Measurements from ENCODE around the gene TWF2. TPM values are rescaled to one million over a fixed set of nuclear protein-coding genes. Genes with fewer than 3 reads are reported as not detected.

Gene TWF2
- total RNA-seq, 5 donors from 2014 or later (not counting 1 experiment from before 2014, with no cell fraction given) = 49.8 to 99.9 (median 88.3) TPM

- peaks cover 80 to 87% (median 83%) of the 10 kb centered on the region in 3 donors for H3K4me1 Mint-ChIP-seq
- 96% methylated on average over 5 of the region's 5 CpGs for WGBS (ENCODE audit: insufficient coverage)
- no peak for DNase-seq
- Histone ChIP-seq H3K4me1 (ENCODE audit: control insufficient read depth in 1 of 2, extremely low read depth in 1 of 2, insufficient read depth in 2 of 2, low read length in 2 of 2) (peaks cover 48 to 90% of the 10 kb centered on the region in 2 experiments), H3K27me3 (replicated peaks in 1 of 2; ENCODE audit: control insufficient read depth in 2 of 2, extremely low read depth in 1 of 2, insufficient read depth in 2 of 2, low read length in 1 of 2) (no peaks in the 10 kb centered on the region), H3K36me3 (ENCODE audit: control insufficient read depth in 2 of 2, extremely low read depth in 1 of 2, insufficient read depth in 1 of 2, low read length in 1 of 2) (peaks cover 4 to 49% of the 10 kb centered on the region in 2 donors), H3K9me3 (no peaks in the 10 kb centered on the region), H3K27ac (ENCODE audit: low read length) (no peak overlapping the region), H3K4me3 (ENCODE audit: control insufficient read depth in 1 of 2, extremely low read depth in 1 of 2, low read length in 1 of 2) (no peak overlapping the region)
- H3K27ac Mint-ChIP-seq = peak overlapping the region; percentile 44 to 86
- H3K4me3 Mint-ChIP-seq = peak overlapping the region in 2 of 3 donors; percentile 31 to 97
- no peaks in the 10 kb centered on the region for H3K9me3 Mint-ChIP-seq
- ATAC-seq (replicated peaks in 1 of 4) = no peak
- CTCF ChIA-PET = interaction anchor here (0.6 to 3.0 kb wide), 2 partner anchors 101 to 103 kb away, joined by 3 to 10 read pairs; no protein-coding TSS in a partner anchor
- no peaks in the 10 kb centered on the region for H3K27me3 Mint-ChIP-seq
- H3K36me3 Mint-ChIP-seq = peaks cover 15% of the 10 kb centered on the region
- POLR2A ChIA-PET = no interaction called here
Observed at GRCh38 chr3:52236424-52236886, 2.5 kb downstream of the TWF2 start.

GRCh38 chr3:52234516-52235447 is 4.2 kb downstream of the TWF2 start:
- peaks cover 33 to 82% of the 10 kb centered on the region in 2 experiments for H3K4me1 ChIP-seq (ENCODE audit: control insufficient read depth in 1 of 2, extremely low read depth in 1 of 2, insufficient read depth in 2 of 2, low read length in 2 of 2)
- no peaks in the 10 kb centered on the region for H3K27me3 ChIP-seq (replicated peaks in 1 of 2; ENCODE audit: control insufficient read depth in 2 of 2, extremely low read depth in 1 of 2, insufficient read depth in 2 of 2, low read length in 1 of 2)
- 95% methylated on average over 15 of the region's 15 CpGs for WGBS (ENCODE audit: insufficient coverage)
- peaks cover 8 to 65% of the 10 kb centered on the region in 2 donors for H3K36me3 ChIP-seq (ENCODE audit: control insufficient read depth in 2 of 2, extremely low read depth in 1 of 2, insufficient read depth in 1 of 2, low read length in 1 of 2)
- ATAC-seq (replicated peaks in 1 of 4) = no peak
- ChIA-PET POLR2A (interaction anchor here in 1 of 2 donors (0.5 kb wide), 1 partner anchor 18 kb away, joined by 3 read pairs; no protein-coding TSS in a partner anchor), CTCF (interaction anchor here (0.6 to 3.0 kb wide), 4 partner anchors 14 to 104 kb away, joined by 3 to 10 read pairs (median 5); no protein-coding TSS in a partner anchor)
- no peak for DNase-seq
- Mint-ChIP-seq H3K36me3 (peaks cover 26% of the 10 kb centered on the region), H3K4me3 (peak overlapping the region in 1 of 3 donors; percentile 55), H3K4me1 (peaks cover 66 to 80% (median 74%) of the 10 kb centered on the region in 3 donors), H3K27me3 (no peaks in the 10 kb centered on the region), H3K9me3 (no peaks in the 10 kb centered on the region), H3K27ac (peak overlapping the region; percentile 44 to 57)
- H3K9me3 ChIP-seq = no peaks in the 10 kb centered on the region
- no peak overlapping the region for H3K4me3 ChIP-seq (ENCODE audit: control insufficient read depth in 1 of 2, extremely low read depth in 1 of 2, low read length in 1 of 2)
- no peak overlapping the region for H3K27ac ChIP-seq (ENCODE audit: low read length)

GRCh38 chr3:52233968-52234367 is 5.0 kb downstream of the TWF2 start:
- peaks cover 14 to 74% of the 10 kb centered on the region in 2 donors for H3K36me3 ChIP-seq (ENCODE audit: control insufficient read depth in 2 of 2, extremely low read depth in 1 of 2, insufficient read depth in 1 of 2, low read length in 1 of 2)
- no peak overlapping the region for H3K27ac ChIP-seq (ENCODE audit: low read length)
- ChIA-PET POLR2A (no interaction called here), CTCF (interaction anchor here (0.6 to 3.0 kb wide), 3 partner anchors 13 to 105 kb away, joined by 3 to 10 read pairs (median 6); no protein-coding TSS in a partner anchor)
- 100% methylated on average over 2 of the region's 3 CpGs for WGBS (ENCODE audit: insufficient coverage)
- no peak overlapping the region for H3K4me3 ChIP-seq (ENCODE audit: control insufficient read depth in 1 of 2, extremely low read depth in 1 of 2, low read length in 1 of 2)
- no peaks in the 10 kb centered on the region for H3K27me3 ChIP-seq (replicated peaks in 1 of 2; ENCODE audit: control insufficient read depth in 2 of 2, extremely low read depth in 1 of 2, insufficient read depth in 2 of 2, low read length in 1 of 2)
- no peaks in the 10 kb centered on the region for H3K9me3 ChIP-seq
- Mint-ChIP-seq H3K9me3 (no peaks in the 10 kb centered on the region), H3K36me3 (peaks cover 26% of the 10 kb centered on the region), H3K27ac (peak overlapping the region in 1 of 2 donors; percentile 44), H3K4me3 (peak overlapping the region in 1 of 3 donors; percentile 55), H3K4me1 (peaks cover 59 to 74% (median 71%) of the 10 kb centered on the region in 3 donors), H3K27me3 (no peaks in the 10 kb centered on the region)
- DNase-seq (no peak), ATAC-seq (replicated peaks in 1 of 4) (no peak)
- H3K4me1 ChIP-seq (ENCODE audit: control insufficient read depth in 1 of 2, extremely low read depth in 1 of 2, insufficient read depth in 2 of 2, low read length in 2 of 2) = peaks cover 31 to 78% of the 10 kb centered on the region in 2 experiments

GRCh38 chr3:52233108-52233591 is 5.8 kb downstream of the TWF2 start:
- DNase-seq (no peak), ATAC-seq (replicated peaks in 1 of 4) (no peak)
- ChIA-PET CTCF (interaction anchor here in 1 of 2 donors (3.4 kb wide), 1 partner anchor 105 kb away, joined by 36 read pairs; no protein-coding TSS in a partner anchor), POLR2A (interaction anchor here in 1 of 2 donors (1.1 kb wide), 1 partner anchor 106 kb away, joined by 3 read pairs; no protein-coding TSS in a partner anchor)
- Mint-ChIP-seq H3K4me3 (peak overlapping the region in 1 of 3 donors; percentile 55), H3K27ac (peak overlapping the region in 1 of 2 donors; percentile 48), H3K27me3 (no peaks in the 10 kb centered on the region), H3K36me3 (peaks cover 26% of the 10 kb centered on the region), H3K9me3 (no peaks in the 10 kb centered on the region), H3K4me1 (peaks cover 55 to 69% (median 67%) of the 10 kb centered on the region in 3 donors)
- Histone ChIP-seq H3K4me3 (ENCODE audit: control insufficient read depth in 1 of 2, extremely low read depth in 1 of 2, low read length in 1 of 2) (no peak overlapping the region), H3K27me3 (replicated peaks in 1 of 2; ENCODE audit: control insufficient read depth in 2 of 2, extremely low read depth in 1 of 2, insufficient read depth in 2 of 2, low read length in 1 of 2) (no peaks in the 10 kb centered on the region), H3K9me3 (no peaks in the 10 kb centered on the region), H3K27ac (ENCODE audit: low read length) (peak overlapping the region; percentile 34), H3K4me1 (ENCODE audit: control insufficient read depth in 1 of 2, extremely low read depth in 1 of 2, insufficient read depth in 2 of 2, low read length in 2 of 2) (peaks cover 26 to 74% of the 10 kb centered on the region in 2 experiments), H3K36me3 (ENCODE audit: control insufficient read depth in 2 of 2, extremely low read depth in 1 of 2, insufficient read depth in 1 of 2, low read length in 1 of 2) (peaks cover 14 to 82% of the 10 kb centered on the region in 2 donors)
- WGBS (ENCODE audit: insufficient coverage) = 96% methylated on average over 5 of the region's 5 CpGs

GRCh38 chr3:52232279-52233107 is 6.5 kb downstream of the TWF2 start:
- peaks cover 53 to 65% (median 61%) of the 10 kb centered on the region in 3 donors for H3K4me1 Mint-ChIP-seq
- ATAC-seq (replicated peaks in 1 of 4) (peak in 1 of 4 experiments; percentile 28), DNase-seq (peak in 9 of 35 experiments; percentile 30 to 58 (median 42))
- H3K36me3 Mint-ChIP-seq = peaks cover 26% of the 10 kb centered on the region
- WGBS (ENCODE audit: insufficient coverage) = 77% methylated on average over 20 of the region's 28 CpGs
- peak overlapping the region; percentile 34 for H3K27ac ChIP-seq (ENCODE audit: low read length)
- H3K27me3 Mint-ChIP-seq = no peaks in the 10 kb centered on the region
- H3K9me3 Mint-ChIP-seq = no peaks in the 10 kb centered on the region
- no peaks in the 10 kb centered on the region for H3K27me3 ChIP-seq (replicated peaks in 1 of 2; ENCODE audit: control insufficient read depth in 2 of 2, extremely low read depth in 1 of 2, insufficient read depth in 2 of 2, low read length in 1 of 2)
- POLR2A ChIA-PET = interaction anchor here in 1 of 2 donors (1.1 kb wide), 1 partner anchor 107 kb away, joined by 3 read pairs; no protein-coding TSS in a partner anchor
- H3K4me3 ChIP-seq (ENCODE audit: control insufficient read depth in 1 of 2, extremely low read depth in 1 of 2, low read length in 1 of 2) = no peak overlapping the region
- peaks cover 14 to 81% of the 10 kb centered on the region in 2 donors for H3K36me3 ChIP-seq (ENCODE audit: control insufficient read depth in 2 of 2, extremely low read depth in 1 of 2, insufficient read depth in 1 of 2, low read length in 1 of 2)
- CTCF ChIA-PET = interaction anchor here (0.6 to 3.4 kb wide), 6 partner anchors 12 to 870 kb away, joined by 3 to 36 read pairs (median 6); partner anchors contain the start of gene WDR82 (in 1 of the 2)
- H3K9me3 ChIP-seq = no peaks in the 10 kb centered on the region
- H3K4me3 Mint-ChIP-seq = peak overlapping the region in 1 of 3 donors; percentile 55
- peak overlapping the region; percentile 34 to 55 for H3K27ac Mint-ChIP-seq
- H3K4me1 ChIP-seq (ENCODE audit: control insufficient read depth in 1 of 2, extremely low read depth in 1 of 2, insufficient read depth in 2 of 2, low read length in 2 of 2) = peaks cover 19 to 67% of the 10 kb centered on the region in 2 experiments
